HG03159 (cell line): ENCODE results near the gene REPS2.

Experiments used
- ATAC-seq: cut with Tn5 transposase; IDR thresholded peaks from one replicate; pipeline ENCODE4 v1.9.1; 2021; ENCODE audit warnings: mild to moderate bottlenecking, moderate library complexity; ENCODE audit not compliant: unreplicated experiment

The REPS2 gene

GRCh38 chrX:17075004-17075403 lies 128.5 kb downstream of the REPS2 start:
- no peak for ATAC-seq

DNA sequence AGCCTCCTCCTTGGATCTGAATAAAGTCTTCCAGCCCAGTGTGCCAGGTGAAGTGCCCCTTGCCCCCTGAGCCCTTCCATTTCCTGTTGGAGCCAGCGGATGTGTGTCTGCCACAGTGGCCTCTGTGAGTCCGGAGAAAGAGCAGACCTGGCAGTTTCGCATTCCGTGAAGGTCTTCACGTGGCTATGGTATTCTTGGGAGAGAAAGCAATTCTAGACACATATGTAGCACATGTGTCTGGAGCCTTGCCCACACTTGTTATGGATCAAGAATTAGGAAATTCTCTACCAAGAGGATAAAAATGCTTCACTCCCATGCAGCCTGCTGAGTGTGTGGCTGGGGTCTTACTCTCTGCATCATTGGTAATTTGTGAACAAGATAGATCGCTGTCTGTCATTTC lies 130.9 kb downstream of the REPS2 start:
- ATAC-seq: no peak

- ATAC-seq: no peak
These were observed 131.7 kb downstream of the REPS2 start for GRCh38 chrX:17078031-17078720.

GRCh38 chrX:17081511-17081910 lies 135.1 kb downstream of the REPS2 start:
- no peak for ATAC-seq

- no peak for ATAC-seq
These were observed 135.5 kb downstream of the REPS2 start for GRCh38 chrX:17081968-17082367.

DNA sequence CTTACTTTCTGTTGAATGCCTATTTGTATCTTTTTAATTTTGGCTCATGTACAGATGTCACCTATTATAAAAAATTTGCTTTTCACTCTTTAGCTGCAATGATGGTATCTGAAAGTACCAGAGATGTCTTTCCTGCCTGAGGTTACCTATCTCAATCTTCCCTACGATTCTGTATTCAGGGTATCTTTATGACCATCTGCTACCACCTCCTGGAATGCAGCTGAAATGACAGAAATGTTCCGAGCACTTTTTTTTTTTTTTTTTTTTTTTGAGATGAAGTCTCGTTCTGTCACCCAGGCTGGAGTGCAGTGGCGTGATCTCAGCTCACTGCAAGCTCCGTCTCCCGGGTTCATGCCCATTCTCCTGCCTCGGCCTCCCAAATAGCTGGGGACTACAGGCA lies 136.4 kb downstream of the REPS2 start:
- no peak for ATAC-seq

DNA sequence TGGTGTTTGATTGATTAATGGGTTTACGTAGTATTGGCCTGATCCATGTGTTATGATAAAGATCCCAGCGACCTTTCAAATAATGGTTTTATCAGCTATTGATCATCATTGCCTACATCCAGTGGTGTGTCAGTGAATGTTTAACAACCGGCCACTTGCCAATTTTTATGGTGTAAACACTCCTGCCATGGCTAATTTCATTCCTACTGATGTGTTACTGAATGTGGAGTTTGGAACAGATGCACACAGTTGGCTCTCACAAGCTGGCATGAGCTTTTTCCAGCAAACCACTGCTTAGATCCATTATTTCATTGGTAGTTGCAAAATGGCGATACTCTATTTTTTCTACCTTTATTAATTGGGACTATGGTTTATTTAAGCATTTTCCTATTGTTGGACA lies 139.9 kb downstream of the REPS2 start:
- ATAC-seq: no peak

GRCh38 chrX:17095161-17095560 lies 148.7 kb downstream of the REPS2 start:
- no peak for ATAC-seq

- peak; percentile 80 for ATAC-seq
These were observed 152.2 kb downstream of the REPS2 start for GRCh38 chrX:17098516-17099247.

DNA sequence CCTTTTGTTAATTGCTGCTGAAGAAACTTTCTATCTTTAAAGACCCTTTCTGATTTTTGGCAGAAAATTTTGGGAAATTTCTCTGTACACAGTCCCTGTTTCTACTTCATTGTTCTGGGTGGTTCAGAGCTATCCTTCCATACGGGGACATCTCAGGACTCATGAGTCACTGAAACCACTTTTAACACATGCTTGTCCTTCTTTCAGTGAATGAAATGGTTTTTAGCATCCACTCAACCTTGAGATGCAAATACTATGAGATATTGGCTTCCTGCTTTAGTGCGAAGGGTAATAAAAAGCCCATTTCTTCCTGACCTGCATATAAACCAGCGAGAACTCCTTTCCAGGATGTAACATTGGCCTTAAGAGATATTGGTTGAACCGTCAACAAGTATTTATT lies 158.0 kb downstream of the REPS2 start:
- no peak for ATAC-seq

- no peak for ATAC-seq
These were observed 174.4 kb downstream of the REPS2 start for GRCh38 chrX:17120816-17121215.

DNA sequence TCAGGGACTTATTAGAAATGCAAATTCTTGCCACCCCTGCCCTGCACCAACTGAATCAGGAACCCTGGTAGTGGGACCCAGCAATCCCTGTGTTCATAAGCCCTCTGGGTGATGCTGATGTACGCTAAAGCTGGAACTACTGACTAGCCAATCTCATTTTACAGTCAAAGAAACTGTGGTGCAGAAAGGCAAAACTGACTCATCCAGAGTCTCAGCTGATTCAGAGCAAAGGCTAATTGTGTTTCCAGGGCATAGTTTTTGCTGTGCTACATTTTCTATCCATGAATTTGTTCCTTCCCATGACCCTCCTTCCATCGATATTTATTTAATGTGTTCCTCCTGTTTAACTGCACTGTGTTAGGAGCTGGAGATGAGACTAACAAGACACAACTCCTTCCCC lies 207.5 kb downstream of the REPS2 start:
- no peak for ATAC-seq

GRCh38 chrX:17160975-17161374 lies 214.5 kb downstream of the REPS2 start:
- no peak for ATAC-seq

GRCh38 chrX:17161991-17162390 lies 215.5 kb downstream of the REPS2 start:
- no peak for ATAC-seq

DNA sequence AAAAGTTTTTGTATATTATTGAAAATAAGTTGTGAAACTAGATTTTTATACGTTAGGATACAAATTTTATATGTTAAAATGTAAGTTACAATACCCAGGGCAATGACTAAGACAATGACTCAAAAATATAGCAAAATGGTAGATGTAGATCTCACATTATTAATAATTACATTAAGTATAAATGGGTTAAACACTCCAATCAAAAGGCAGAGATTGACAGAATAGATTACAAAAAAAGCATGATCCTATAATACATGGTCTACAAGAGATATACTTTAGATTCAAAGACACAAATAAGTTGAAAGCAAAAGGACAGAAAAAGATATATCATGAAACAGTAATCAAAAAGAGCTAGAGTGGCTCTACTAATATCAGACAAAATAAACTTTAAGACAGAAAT lies 217.6 kb downstream of the REPS2 start:
- ATAC-seq: no peak

- no peak for ATAC-seq
These were observed 218.5 kb downstream of the REPS2 start for GRCh38 chrX:17164941-17165340.

DNA sequence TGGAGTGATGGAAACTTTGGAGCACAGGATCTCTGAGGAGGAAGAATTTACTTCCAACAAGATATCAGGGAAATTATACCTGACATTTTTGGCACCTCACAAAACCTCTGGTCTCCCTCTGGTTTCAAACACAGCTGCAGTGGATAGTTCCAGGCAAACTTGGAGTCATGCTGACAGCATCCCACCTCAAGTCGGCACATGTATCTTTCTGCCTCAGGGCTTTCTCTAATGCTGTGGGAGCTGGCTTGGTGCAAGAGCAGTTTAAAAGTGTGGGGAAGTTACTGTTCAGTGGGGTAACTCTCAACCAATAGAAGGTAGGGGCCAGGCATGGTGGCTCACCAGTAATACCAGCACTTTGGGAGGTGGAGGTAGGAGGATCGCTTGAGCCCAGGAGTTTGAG lies 221.5 kb downstream of the REPS2 start:
- ATAC-seq: no peak

DNA sequence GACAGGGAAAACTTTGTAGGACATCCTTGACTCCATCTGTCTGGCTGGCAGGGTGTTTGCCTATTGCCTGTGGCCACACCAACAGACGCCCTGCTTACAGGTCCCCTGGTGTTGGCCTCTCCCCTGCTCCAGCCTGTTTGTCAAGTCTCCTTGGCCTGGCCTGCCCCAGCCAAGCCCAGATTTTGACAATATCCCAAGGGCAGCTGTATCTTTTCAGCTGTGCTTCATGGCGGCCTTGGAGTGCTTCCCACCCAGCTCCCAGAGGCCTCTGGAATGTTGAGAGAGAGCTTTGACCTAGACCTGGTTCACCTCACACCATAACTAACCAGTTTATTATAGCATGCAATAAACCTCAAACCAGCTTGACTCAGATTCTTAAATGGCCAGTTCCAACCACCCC lies 224.5 kb downstream of the REPS2 start:
- ATAC-seq: no peak

- ATAC-seq: no peak
These were observed 228.2 kb downstream of the REPS2 start for GRCh38 chrX:17174671-17175070.

DNA sequence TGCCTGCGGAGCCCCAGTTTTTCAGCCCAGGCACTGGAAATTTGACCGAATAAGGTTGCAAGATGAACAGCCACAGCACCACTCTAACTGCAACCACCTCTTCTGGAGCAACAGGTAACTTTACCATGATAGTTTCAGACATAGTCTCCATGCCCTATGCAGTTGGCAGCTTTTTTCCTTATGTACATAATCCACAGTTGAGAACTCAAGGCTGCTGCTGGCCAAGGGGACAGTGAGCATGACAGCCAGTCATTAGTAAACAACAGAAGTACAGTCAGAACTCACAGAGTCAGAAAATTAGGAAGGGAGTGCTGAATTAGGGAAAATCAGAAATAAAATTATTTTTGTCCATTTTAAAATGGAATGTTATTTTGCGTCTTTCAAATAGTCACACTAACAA lies 235.9 kb downstream of the REPS2 start:
- no peak for ATAC-seq

GRCh38 chrX:17183566-17183965 lies 237.1 kb downstream of the REPS2 start:
- ATAC-seq: no peak

DNA sequence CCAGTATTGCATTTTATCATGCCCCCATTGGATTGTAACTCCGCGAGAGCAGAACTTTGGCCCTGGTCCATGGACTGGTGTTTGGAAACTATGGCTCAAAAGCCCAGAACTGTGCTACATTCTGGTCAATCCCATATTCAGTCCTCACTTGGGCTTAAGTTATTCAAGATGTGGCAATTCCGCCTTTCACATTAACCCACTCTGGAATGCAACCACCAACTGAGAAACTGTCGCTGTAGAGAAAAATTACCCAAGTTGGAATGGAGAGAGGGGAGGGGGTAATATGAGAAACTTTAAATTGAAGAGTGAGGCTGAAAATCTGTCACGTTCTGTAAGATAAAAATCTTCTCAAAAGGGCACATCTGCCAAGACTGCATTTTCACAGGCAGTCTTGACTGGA lies 239.0 kb downstream of the REPS2 start:
- ATAC-seq: no peak
